Measurements from ENCODE around the gene ATP10B. TPM values are rescaled to one million over a fixed set of nuclear protein-coding genes. Genes with fewer than 3 reads are reported as not detected.

Gene ATP10B
- total and polyA plus RNA-seq, 2 of the 8 experiments (the other 6 are each of a cell fraction or from before 2014, with no cell fraction given) = 0.06 to 0.11 TPM

- POLR2A ChIA-PET (ENCODE audit: partially characterized antibody) = no interaction called here
- no peak overlapping the region for H2BK5ac ChIP-seq (ENCODE audit: low read depth, low read length)
- no peak overlapping the region for H3K4me3 ChIP-seq (ENCODE audit: extremely low read depth in 1 of 4, insufficient read depth in 2 of 4, low read depth in 3 of 4, low read length in 4 of 4)
- no peak overlapping the region for H2BK15ac ChIP-seq (ENCODE audit: low read length)
- WGBS, 2 experiments (ENCODE audit: extremely low coverage in 1 of 2, insufficient coverage in 1 of 2, insufficient read length in 1 of 2, insufficient replicate concordance in 2 of 2, low coverage in 1 of 2, low lambda C conversion rate in 2 of 2, missing lambda C conversion rate in 1 of 2) = 92% methylated on average over 6 of the region's 6 CpGs; no CpG with 5 or more reads in 1 of the 2 experiments
- no peak overlapping the region for H2BK120ac ChIP-seq (replicated peaks; ENCODE audit: low read depth, low read length)
- no peak overlapping the region for H2AK5ac ChIP-seq (ENCODE audit: low read depth, low read length)
- H3K79me1 ChIP-seq (ENCODE audit: low read depth, low read length) = no peaks in the 10 kb centered on the region
- FAIRE-seq = no peak
- no peak overlapping the region for H3K4ac ChIP-seq (replicated peaks; ENCODE audit: insufficient read length, low read depth, low read length)
- DNase-seq (ENCODE audit: low read depth in 1 of 2, low spot score in 2 of 2) = no peak
- H4K8ac ChIP-seq (ENCODE audit: extremely low read depth, insufficient read depth, low read length) = no peak overlapping the region
- no peak overlapping the region for H3K14ac ChIP-seq (ENCODE audit: insufficient read length)
- H3K27me3 ChIP-seq (replicated peaks in 1 of 4; ENCODE audit: control insufficient read depth in 3 of 4, extremely low read depth in 1 of 4, insufficient read depth in 3 of 4, low read length in 3 of 4) = no peaks in the 10 kb centered on the region
- H4K20me1 ChIP-seq (replicated peaks in 1 of 2; ENCODE audit: control insufficient read depth in 1 of 2, insufficient read depth in 2 of 2, low read length in 2 of 2) = no peaks in the 10 kb centered on the region
- H2BK12ac ChIP-seq (ENCODE audit: low read depth, low read length) = no peak overlapping the region
- H3K23me2 ChIP-seq (ENCODE audit: low read depth, low read length) = no peaks in the 10 kb centered on the region
- H4K5ac ChIP-seq (ENCODE audit: insufficient read length, low read depth, low read length) = no peak overlapping the region
- no peaks in the 10 kb centered on the region for H3K36me3 ChIP-seq (ENCODE audit: control insufficient read depth in 2 of 4, insufficient read depth in 4 of 4, low read length in 3 of 4)
- CTCF ChIA-PET (ENCODE audit: partially characterized antibody) = interaction anchor here (0.5 to 1.0 kb wide), 2 partner anchors 152 to 1205 kb away, joined by 3 to 4 read pairs; no protein-coding TSS in a partner anchor
- no peak overlapping the region for H3K23ac ChIP-seq (ENCODE audit: insufficient read length)
- no peak overlapping the region for H3K27ac ChIP-seq (ENCODE audit: low read depth, low read length)
- TF ChIP-seq RFX5 (IDR thresholded peaks at IDR 0.05; ENCODE audit: borderline replicate concordance, low read depth, low read length) (no peak), NANOG (IDR thresholded peaks at IDR 0.05; ENCODE audit: insufficient read depth, low read depth, low read length, poor library complexity, severe bottlenecking) (no peak), BCL11A (IDR thresholded peaks at IDR 0.05; ENCODE audit: low read depth in 2 of 2, low read length in 2 of 2) (no peak), TEAD4 (IDR thresholded peaks at IDR 0.05; ENCODE audit: low read depth, low read length) (no peak), SIRT6 (IDR thresholded peaks at IDR 0.05; ENCODE audit: low read length) (no peak), MAFK (IDR thresholded peaks at IDR 0.05; ENCODE audit: low read depth, low read length) (no peak), TCF12 (IDR thresholded peaks at IDR 0.05; ENCODE audit: low read depth, low read length) (no peak), SAP30 (IDR thresholded peaks at IDR 0.05; ENCODE audit: insufficient read depth, insufficient replicate concordance, low read length) (no peak), TAF7 (optimal IDR thresholded peaks at IDR 0.05; ENCODE audit: borderline replicate concordance, low read depth, low read length) (no peak), CHD1 (IDR thresholded peaks at IDR 0.05; ENCODE audit: low read depth, low read length) (no peak)
- H3K4me1 ChIP-seq (replicated peaks in 1 of 4; ENCODE audit: control insufficient read depth in 3 of 4, insufficient read depth in 4 of 4, low read length in 3 of 4) = peaks cover 0 to 3% (median 1%) of the 10 kb centered on the region in 4 experiments; a peak in 2 of 7 replicates
- H2AFZ ChIP-seq (ENCODE audit: low read length) = no peak overlapping the region
- no peak overlapping the region for H3K56ac ChIP-seq (replicated peaks; ENCODE audit: insufficient read length, low read depth, low read length)
- no peak overlapping the region for H4K91ac ChIP-seq (replicated peaks; ENCODE audit: insufficient read length, low read length)
- no peak overlapping the region for H2BK20ac ChIP-seq (ENCODE audit: low read length)
- no peaks in the 10 kb centered on the region for H3K9me3 ChIP-seq (ENCODE audit: insufficient read depth in 2 of 2, low read depth in 1 of 2, low read length in 1 of 2)
- no peak overlapping the region for H3K4me2 ChIP-seq (ENCODE audit: insufficient read depth in 1 of 2, low read depth in 2 of 2, low read length in 2 of 2)
- no peaks in the 10 kb centered on the region for H3K79me2 ChIP-seq (ENCODE audit: control insufficient read depth in 1 of 2, insufficient read depth in 2 of 2, low read length in 2 of 2)
- H3K18ac ChIP-seq (ENCODE audit: extremely low read depth, low read length) = no peak overlapping the region
- no peak overlapping the region for H3K9ac ChIP-seq (replicated peaks in 1 of 4; ENCODE audit: extremely low read depth in 1 of 4, low read depth in 3 of 4, low read length in 3 of 4)
Observed at GRCh38 chr5:160867976-160868375, 16.0 kb upstream of the ATP10B start.

Data from H1 (cell line).